Liver (tissue), 9 donors: Measurements from ENCODE around the gene FAP. TPM values are rescaled to one million over a fixed set of nuclear protein-coding genes. Genes with fewer than 3 reads are reported as not detected.
A peak's percentile ranks its signal among the peaks of the same experiment; 100 is the strongest.

Source experiments
- DNase-seq: peaks from one replicate; pipeline ENCODE4 v3.0.0-alpha.2; 2017; ENCODE audit warnings: low spot score
- H3K27ac ChIP-seq, 2 donors: one replicate each; pipeline ENCODE4 v1.7.0; 2013; ENCODE audit warnings: inconsistent platforms in 2 of 2, low read length in 2 of 2, control low read depth in 1 of 2, low read depth in 1 of 2, mild to moderate bottlenecking in 1 of 2
- H3K27me3 ChIP-seq, 4 donors: one replicate each; pipeline versions ENCODE4 v1.6.1 to v1.7.0; 2013; ENCODE audit warnings: low read length in 3 of 4, inconsistent platforms in 1 of 4, mild to moderate bottlenecking in 1 of 4, moderate library complexity in 1 of 4; ENCODE audit not compliant: control insufficient read depth in 4 of 4, insufficient read depth in 4 of 4
- H3K36me3 ChIP-seq, 4 donors: one replicate each; pipeline versions ENCODE4 v1.6.1 to v1.7.0; 2013; ENCODE audit warnings: low read length in 3 of 4, mild to moderate bottlenecking in 3 of 4, low read depth in 1 of 4, moderate library complexity in 1 of 4; ENCODE audit not compliant: control insufficient read depth in 4 of 4, insufficient read depth in 3 of 4
- H3K4me1 ChIP-seq, 4 donors: one replicate each; pipeline versions ENCODE4 v1.6.1 to v1.7.0; 2013; ENCODE audit warnings: low read length in 3 of 4, mild to moderate bottlenecking in 3 of 4, moderate library complexity in 1 of 4; ENCODE audit not compliant: control insufficient read depth in 4 of 4, insufficient read depth in 4 of 4
- H3K4me3 ChIP-seq, 3 donors: one replicate each; pipeline versions ENCODE4 v1.6.1 to v1.7.0; 2013; ENCODE audit warnings: low read length in 3 of 3, control low read depth in 1 of 3, low read depth in 1 of 3, mild to moderate bottlenecking in 1 of 3
- H3K9ac ChIP-seq, 2 donors: one replicate each; pipeline ENCODE4 v1.7.0; 2013; ENCODE audit warnings: low read length in 2 of 2, mild to moderate bottlenecking in 2 of 2, moderate library complexity in 2 of 2, control low read depth in 1 of 2, low read depth in 1 of 2
- H3K9me3 ChIP-seq, 4 donors: one replicate each; pipeline versions ENCODE4 v1.6.1 to v1.7.0; 2013; ENCODE audit warnings: low read length in 3 of 4; ENCODE audit not compliant: control insufficient read depth in 4 of 4
- CTCF ChIP-seq: fragments of 150-350 bp; IDR thresholded peaks from 2 replicates; pipeline ENCODE4 v1.5.1; 2017; ENCODE audit warnings: improper control_type of control experiment, low read depth, low read length; ENCODE audit not compliant: missing input control
- EGR1 ChIP-seq, 2 donors: IDR thresholded peaks; 2 replicates each; pipeline ENCODE4 v1.6.1; 2016 to 2018; ENCODE audit warnings: antibody characterized with exemption in 2 of 2, low read depth in 2 of 2
- HNF4A ChIP-seq, 2 donors: conservative IDR thresholded peaks; 2 replicates each; pipeline ENCODE4 v1.6.1; 2016; ENCODE audit warnings: antibody characterized with exemption in 2 of 2, mild to moderate bottlenecking in 2 of 2
- HNF4G ChIP-seq: IDR thresholded peaks from 2 replicates; pipeline ENCODE4 v1.6.1; 2016; ENCODE audit warnings: antibody characterized with exemption
- MAX ChIP-seq: IDR thresholded peaks from 2 replicates; pipeline ENCODE4 v1.6.1; 2016; ENCODE audit warnings: antibody characterized with exemption
- RAD21 ChIP-seq, 2 donors: IDR thresholded peaks; 2 replicates each; pipeline ENCODE4 v1.6.1; 2016; ENCODE audit warnings: antibody characterized with exemption in 2 of 2, mild to moderate bottlenecking in 2 of 2
- RXRA ChIP-seq, 2 donors: IDR thresholded peaks; 2 replicates each; pipeline ENCODE4 v1.6.1; 2017 to 2018; ENCODE audit warnings: antibody characterized with exemption in 2 of 2, mild to moderate bottlenecking in 1 of 2
- YY1 ChIP-seq: IDR thresholded peaks from 2 replicates; pipeline ENCODE4 v1.6.1; 2016; ENCODE audit warnings: antibody characterized with exemption, mild to moderate bottlenecking
- WGBS: extraction: QIAGEN DNeasy Blood & Tissue Kit; methylation state at CpG from one replicate; pipeline ENCODE4 v1.1.7; 2013; 5-methylcytosine and 5-hydroxymethylcytosine counted together
- polyA plus RNA-seq, 2 donors: library from polyadenylated mRNA; stranded (reverse) in 1 of 2; unstranded in 1 of 2; fragments of 200-250 nt in 1 of 2; fragments of >200 nt in 1 of 2; fragmentation: Nextera tagmentation in 1 of 2; extraction: Ambion mirVana in 1 of 2; gene quantifications; one replicate each; pipeline versions ENCODE4 v1.2.1 to v1.2.3, GENCODE V29; 2013 to 2015
- total RNA-seq, 2 donors: library from RNA; depleted of rRNA; stranded (reverse); fragments of >200 nt; gene quantifications; one replicate each; pipeline ENCODE4 v1.2.3, GENCODE V29; 2014
- donor health status: healthy.
- donor health status: healthy.
- donor health status: healthy.
- donor health status: healthy.
- donor health status: healthy.

The FAP gene
- total and polyA plus RNA-seq, 4 donors: 0.10 to 0.42 (median 0.23) TPM

GRCh38 chr2:162230761-162231160 is 12.5 kb downstream of the FAP start (continued):
- no peak for TF ChIP-seq HNF4A (conservative IDR thresholded peaks at IDR 0.05)
- TF ChIP-seq EGR1 (IDR thresholded peaks at IDR 0.05; ENCODE audit: low read depth in 2 of 2): no peak

- Histone ChIP-seq H3K9ac (no peak overlapping the region), H3K36me3 (no peaks in the 10 kb centered on the region), H3K27ac (no peak overlapping the region), H3K27me3 (no peaks in the 10 kb centered on the region), H3K4me1 (no peaks in the 10 kb centered on the region), H3K9me3 (no peaks in the 10 kb centered on the region), H3K4me3 (no peak overlapping the region)
- no peak for TF ChIP-seq CTCF
- TF ChIP-seq YY1: no peak
- no peak for TF ChIP-seq MAX
- no peak for DNase-seq
These were observed 16.4 kb downstream of the FAP start for GRCh38 chr2:162226836-162227235.

- H3K9ac ChIP-seq: no peak overlapping the region
- H3K4me1 ChIP-seq: no peaks in the 10 kb centered on the region
- peak; percentile 79 to 90 for TF ChIP-seq RAD21 (IDR thresholded peaks at IDR 0.05)
- TF ChIP-seq CTCF: peak; percentile 84
- no peak for TF ChIP-seq HNF4G
- H3K36me3 ChIP-seq: no peaks in the 10 kb centered on the region
- 37% methylated on average over 11 of the region's 11 CpGs for WGBS
- peak; percentile 57 for DNase-seq
- H3K27ac ChIP-seq: no peak overlapping the region
- H3K4me3 ChIP-seq: no peak overlapping the region
- H3K9me3 ChIP-seq: no peaks in the 10 kb centered on the region
- H3K27me3 ChIP-seq: no peaks in the 10 kb centered on the region
These were observed 22.2 kb downstream of the FAP start for GRCh38 chr2:162221064-162221463.

GRCh38 chr2:162220368-162220767 is 22.9 kb downstream of the FAP start:
- WGBS: 78% methylated on average over 1 of the region's 1 CpG
- no peak overlapping the region for H3K4me3 ChIP-seq
- no peaks in the 10 kb centered on the region for H3K9me3 ChIP-seq
- DNase-seq: no peak
- TF ChIP-seq RXRA (IDR thresholded peaks at IDR 0.05): no peak
- no peak overlapping the region for H3K9ac ChIP-seq
- H3K27ac ChIP-seq: no peak overlapping the region
- H3K4me1 ChIP-seq: no peaks in the 10 kb centered on the region
- H3K27me3 ChIP-seq: no peaks in the 10 kb centered on the region
- no peaks in the 10 kb centered on the region for H3K36me3 ChIP-seq
